GM19438 (cell line): ENCODE measurements around the gene SERPINA4.

Experiments
- ATAC-seq: cut with Tn5 transposase; IDR thresholded peaks from one replicate; pipeline ENCODE4 v1.9.1; 2021; ENCODE audit warnings: low read depth; ENCODE audit not compliant: unreplicated experiment

Gene SERPINA4

GRCh38 chr14:94613720-94614644, 52.7 kb downstream of the SERPINA4 start:
- no peak for ATAC-seq

- ATAC-seq, result no peak
These were observed 53.6 kb downstream of the SERPINA4 start for GRCh38 chr14:94614802-94615201.

GRCh38 chr14:94615254-94615653, 54.0 kb downstream of the SERPINA4 start:
- ATAC-seq, result no peak

GRCh38 chr14:94615823-94616570, 54.8 kb downstream of the SERPINA4 start:
- no peak for ATAC-seq

GRCh38 chr14:94617366-94617941, 56.2 kb downstream of the SERPINA4 start:
- no peak for ATAC-seq

DNA sequence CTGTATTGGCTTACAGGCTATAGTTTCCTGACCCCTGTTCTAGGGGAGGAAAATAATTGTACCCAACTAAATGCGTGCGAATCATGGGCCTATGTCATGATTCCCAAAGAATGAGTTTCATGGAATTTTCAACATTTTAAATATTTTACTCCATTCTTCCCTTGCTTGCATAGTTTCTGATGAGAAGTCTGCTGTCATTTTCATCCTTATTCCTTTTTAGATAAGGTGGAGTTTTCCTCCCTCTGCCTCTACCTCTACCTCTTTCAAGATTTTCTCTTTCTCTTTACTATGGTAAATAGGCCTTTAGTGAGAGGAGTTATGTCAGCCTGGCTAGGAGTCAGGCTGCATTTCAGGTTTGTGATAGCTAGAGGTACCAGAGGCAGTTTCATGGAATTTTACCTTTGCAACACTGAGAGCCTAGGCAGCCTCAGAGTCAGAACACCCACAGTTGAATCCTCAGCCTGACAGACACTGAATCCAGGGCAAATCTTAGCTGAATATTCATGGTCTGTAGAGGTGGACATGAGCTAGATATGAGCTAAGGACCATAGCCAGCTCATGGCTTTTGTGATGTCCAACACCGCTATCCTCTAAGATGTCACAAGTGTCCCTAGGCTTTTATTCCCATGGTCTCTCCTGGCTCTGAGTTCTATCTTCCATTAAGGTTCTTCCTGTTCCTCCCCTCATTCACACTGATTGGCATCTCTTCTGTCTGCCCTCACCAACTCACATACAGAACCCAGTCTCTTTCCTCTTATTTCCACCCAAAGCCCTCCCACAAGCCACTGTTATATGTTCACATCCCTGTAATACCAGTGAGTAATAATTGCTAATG, 57.0 kb downstream of the SERPINA4 start:
- ATAC-seq, result no peak

DNA sequence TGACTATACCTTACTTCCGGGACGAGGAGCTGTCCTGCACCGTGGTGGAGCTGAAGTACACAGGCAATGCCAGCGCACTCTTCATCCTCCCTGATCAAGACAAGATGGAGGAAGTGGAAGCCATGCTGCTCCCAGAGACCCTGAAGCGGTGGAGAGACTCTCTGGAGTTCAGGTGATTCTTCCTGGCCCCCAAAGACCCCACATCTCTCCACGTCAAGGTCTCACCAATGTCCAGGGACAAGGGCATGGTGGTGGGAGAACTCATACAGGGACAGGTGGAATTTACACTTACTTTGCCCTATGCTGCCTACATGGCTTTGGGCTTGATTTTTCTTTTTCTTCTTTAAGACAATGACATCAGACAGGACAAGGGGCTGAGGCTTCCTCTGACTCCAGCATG, 58.1 kb downstream of the SERPINA4 start:
- ATAC-seq, result no peak
